Measurements from ENCODE around the gene GSTO1.
"Not testable (repeated sequence)": the region's sequence is repeated elsewhere in the genome, so short reads cannot be mapped to it uniquely, and the experiment has no call there.

Gene GSTO1

GRCh38 chr10:104254493-104255310, at the start of gene GSTO1:
TSS of gene GSTO1 (plus strand) at chr10:104254892. CDS start at chr10:104254929, 37 bp downstream.
- no peak for DNase-seq

GRCh38 chr10:104208730-104209129, 46.0 kb upstream of the GSTO1 start:
- no peak for DNase-seq

- DNase-seq: peak; percentile 7
Observed at GRCh38 chr10:104209575-104210198, 45.0 kb upstream of the GSTO1 start.

GRCh38 chr10:104216631-104217030, 38.1 kb upstream of the GSTO1 start:
- DNase-seq: no peak

GRCh38 chr10:104218751-104219150, 35.9 kb upstream of the GSTO1 start:
- no peak for DNase-seq

GRCh38 chr10:104220522-104220921, 34.2 kb upstream of the GSTO1 start:
- no peak for DNase-seq

GRCh38 chr10:104223304-104223703, 31.4 kb upstream of the GSTO1 start:
- no peak for DNase-seq

- no peak for DNase-seq
Observed at GRCh38 chr10:104230490-104230889, 24.2 kb upstream of the GSTO1 start.

GRCh38 chr10:104231784-104232612, 22.7 kb upstream of the GSTO1 start, which contains the start of gene CFAP43:
TSS of gene CFAP43 (minus strand) at chr10:104232364. CDS start at chr10:104232246, 118 bp downstream.
- peak; percentile 71 for DNase-seq

GRCh38 chr10:104232613-104233102, 22.0 kb upstream of the GSTO1 start:
- no peak for DNase-seq

- no peak for DNase-seq
Observed at GRCh38 chr10:104233817-104234216, 20.9 kb upstream of the GSTO1 start.

GRCh38 chr10:104234934-104235333, 19.8 kb upstream of the GSTO1 start:
- no peak for DNase-seq

- DNase-seq: no peak
Observed at GRCh38 chr10:104235801-104236200, 18.9 kb upstream of the GSTO1 start.

- DNase-seq: no peak
Observed at GRCh38 chr10:104240078-104240477, 14.6 kb upstream of the GSTO1 start.

GRCh38 chr10:104242545-104242944, 12.1 kb upstream of the GSTO1 start:
- no peak for DNase-seq

- not testable (repeated sequence) for DNase-seq
Observed at GRCh38 chr10:104243009-104243408, 11.7 kb upstream of the GSTO1 start.

GRCh38 chr10:104243512-104243911, 11.2 kb upstream of the GSTO1 start:
- DNase-seq: no peak

- no peak for DNase-seq
Observed at GRCh38 chr10:104245066-104245632, 9.5 kb upstream of the GSTO1 start.

GRCh38 chr10:104246976-104247375, 7.7 kb upstream of the GSTO1 start:
- no peak for DNase-seq

- DNase-seq: no peak
Observed at GRCh38 chr10:104247513-104248146, 7.1 kb upstream of the GSTO1 start.

- not testable (repeated sequence) for DNase-seq
Observed at GRCh38 chr10:104248931-104249330, 5.8 kb upstream of the GSTO1 start.

GRCh38 chr10:104250371-104250770, 4.3 kb upstream of the GSTO1 start:
- no peak for DNase-seq

All from NCI-H2107 (cell line).